ENCODE results near the gene ZBTB16.

ZBTB16 gene

DNA sequence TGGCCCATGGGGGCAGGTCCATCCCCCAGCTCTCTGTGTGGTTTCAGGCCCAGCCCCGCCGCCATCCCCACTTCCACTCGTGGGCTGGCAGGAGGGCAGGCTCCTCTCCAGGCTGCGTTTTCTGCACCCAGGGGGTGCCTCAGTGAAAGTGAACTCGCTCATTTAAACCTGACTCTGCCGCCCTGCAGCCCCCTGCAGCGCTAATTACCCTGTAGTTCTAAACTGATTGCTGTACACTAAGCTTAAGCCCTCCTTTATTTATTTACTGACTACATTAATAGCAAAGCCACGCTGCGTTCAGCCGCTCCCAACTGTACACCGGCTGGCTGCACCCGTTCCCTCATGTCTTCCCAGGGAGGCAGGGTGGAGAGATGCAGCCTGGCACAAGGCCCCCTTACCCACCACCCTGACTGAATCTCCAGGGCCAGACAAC, 200.1 kb downstream of the ZBTB16 start (continued):
- TF ChIP-seq ZNF148 (tag by site-specific recombination; IDR thresholded peaks at IDR 0.05; ENCODE audit: borderline replicate concordance) (no peak), ZNF366 (tag by site-specific recombination; conservative IDR thresholded peaks at IDR 0.05) (no peak), ZSCAN16 (tag by site-specific recombination; IDR thresholded peaks at IDR 0.05) (no peak), ZSCAN23 (tag by site-specific recombination; IDR thresholded peaks at IDR 0.05) (no peak), ZNF610 (tag by site-specific recombination; IDR thresholded peaks at IDR 0.05; ENCODE audit: borderline replicate concordance) (peak; percentile 87; the same call in 1 of the 2 replicates), ZNF707 (tag by site-specific recombination; IDR thresholded peaks at IDR 0.05) (no peak), ZBTB7A (tag by site-specific recombination; IDR thresholded peaks at IDR 0.05; ENCODE audit: low read depth) (no peak), GFI1B (tag by site-specific recombination; IDR thresholded peaks at IDR 0.05) (peak; percentile 74), KLF16 (tag by site-specific recombination; IDR thresholded peaks at IDR 0.05) (no peak), ZNF433 (tag by site-specific recombination; IDR thresholded peaks at IDR 0.05; ENCODE audit: low read depth) (no peak), ZNF426 (tag by site-specific recombination; IDR thresholded peaks at IDR 0.05) (no peak), ZNF626 (tag by site-specific recombination; IDR thresholded peaks at IDR 0.05) (no peak), ZNF580 (tag by site-specific recombination; IDR thresholded peaks at IDR 0.05) (no peak), ZNF692 (tag by site-specific recombination; IDR thresholded peaks at IDR 0.05) (no peak), ZNF660 (tag by site-specific recombination; IDR thresholded peaks at IDR 0.05) (peak; percentile 65; the same call in 1 of the 2 replicates), ZBTB17 (tag by site-specific recombination; IDR thresholded peaks at IDR 0.05) (no peak), ZNF701 (tag by site-specific recombination; IDR thresholded peaks at IDR 0.05) (no peak), ZNF37A (tag by site-specific recombination; IDR thresholded peaks at IDR 0.05) (no peak), ZNF677 (tag by site-specific recombination; IDR thresholded peaks at IDR 0.05) (no peak), REPIN1 (tag by site-specific recombination; IDR thresholded peaks at IDR 0.05; ENCODE audit: low read depth) (no peak), ZNF530 (tag by site-specific recombination; IDR thresholded peaks at IDR 0.05; ENCODE audit: low read depth) (no peak), HOXC10 (CRISPR knock-in tag; IDR thresholded peaks at IDR 0.05) (no peak), SETDB1 (IDR thresholded peaks at IDR 0.05; ENCODE audit: insufficient read length, low read length) (no peak)
- TF ChIP-seq, protein P1, sequence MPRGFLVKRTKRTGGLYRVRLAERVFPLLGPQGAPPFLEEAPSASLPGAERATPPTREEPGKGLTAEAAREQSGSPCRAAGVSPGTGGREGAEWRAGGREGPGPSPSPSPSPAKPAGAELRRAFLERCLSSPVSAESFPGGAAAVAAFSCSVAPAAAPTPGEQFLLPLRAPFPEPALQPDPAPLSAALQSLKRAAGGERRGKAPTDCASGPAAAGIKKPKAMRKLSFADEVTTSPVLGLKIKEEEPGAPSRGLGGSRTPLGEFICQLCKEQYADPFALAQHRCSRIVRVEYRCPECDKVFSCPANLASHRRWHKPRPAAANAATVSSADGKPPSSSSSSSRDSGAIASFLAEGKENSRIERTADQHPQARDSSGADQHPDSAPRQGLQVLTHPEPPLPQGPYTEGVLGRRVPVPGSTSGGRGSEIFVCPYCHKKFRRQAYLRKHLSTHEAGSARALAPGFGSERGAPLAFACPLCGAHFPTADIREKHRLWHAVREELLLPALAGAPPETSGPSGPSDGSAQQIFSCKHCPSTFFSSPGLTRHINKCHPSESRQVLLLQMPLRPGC (tag by site-specific recombination; IDR thresholded peaks at IDR 0.05) = peak; percentile 62; the same call in 1 of the 2 replicates
- TF ChIP-seq, protein P2, sequence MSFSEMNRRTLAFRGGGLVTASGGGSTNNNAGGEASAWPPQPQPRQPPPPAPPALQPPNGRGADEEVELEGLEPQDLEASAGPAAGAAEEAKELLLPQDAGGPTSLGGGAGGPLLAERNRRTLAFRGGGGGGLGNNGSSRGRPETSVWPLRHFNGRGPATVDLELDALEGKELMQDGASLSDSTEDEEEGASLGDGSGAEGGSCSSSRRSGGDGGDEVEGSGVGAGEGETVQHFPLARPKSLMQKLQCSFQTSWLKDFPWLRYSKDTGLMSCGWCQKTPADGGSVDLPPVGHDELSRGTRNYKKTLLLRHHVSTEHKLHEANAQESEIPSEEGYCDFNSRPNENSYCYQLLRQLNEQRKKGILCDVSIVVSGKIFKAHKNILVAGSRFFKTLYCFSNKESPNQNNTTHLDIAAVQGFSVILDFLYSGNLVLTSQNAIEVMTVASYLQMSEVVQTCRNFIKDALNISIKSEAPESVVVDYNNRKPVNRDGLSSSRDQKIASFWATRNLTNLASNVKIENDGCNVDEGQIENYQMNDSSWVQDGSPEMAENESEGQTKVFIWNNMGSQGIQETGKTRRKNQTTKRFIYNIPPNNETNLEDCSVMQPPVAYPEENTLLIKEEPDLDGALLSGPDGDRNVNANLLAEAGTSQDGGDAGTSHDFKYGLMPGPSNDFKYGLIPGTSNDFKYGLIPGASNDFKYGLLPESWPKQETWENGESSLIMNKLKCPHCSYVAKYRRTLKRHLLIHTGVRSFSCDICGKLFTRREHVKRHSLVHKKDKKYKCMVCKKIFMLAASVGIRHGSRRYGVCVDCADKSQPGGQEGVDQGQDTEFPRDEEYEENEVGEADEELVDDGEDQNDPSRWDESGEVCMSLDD (tag by site-specific recombination; IDR thresholded peaks at IDR 0.05) = no peak
- TF ChIP-seq, protein P3, sequence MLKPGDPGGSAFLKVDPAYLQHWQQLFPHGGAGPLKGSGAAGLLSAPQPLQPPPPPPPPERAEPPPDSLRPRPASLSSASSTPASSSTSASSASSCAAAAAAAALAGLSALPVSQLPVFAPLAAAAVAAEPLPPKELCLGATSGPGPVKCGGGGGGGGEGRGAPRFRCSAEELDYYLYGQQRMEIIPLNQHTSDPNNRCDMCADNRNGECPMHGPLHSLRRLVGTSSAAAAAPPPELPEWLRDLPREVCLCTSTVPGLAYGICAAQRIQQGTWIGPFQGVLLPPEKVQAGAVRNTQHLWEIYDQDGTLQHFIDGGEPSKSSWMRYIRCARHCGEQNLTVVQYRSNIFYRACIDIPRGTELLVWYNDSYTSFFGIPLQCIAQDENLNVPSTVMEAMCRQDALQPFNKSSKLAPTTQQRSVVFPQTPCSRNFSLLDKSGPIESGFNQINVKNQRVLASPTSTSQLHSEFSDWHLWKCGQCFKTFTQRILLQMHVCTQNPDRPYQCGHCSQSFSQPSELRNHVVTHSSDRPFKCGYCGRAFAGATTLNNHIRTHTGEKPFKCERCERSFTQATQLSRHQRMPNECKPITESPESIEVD (tag by site-specific recombination; IDR thresholded peaks at IDR 0.05) = peak; percentile 68
- TF ChIP-seq, protein P4, sequence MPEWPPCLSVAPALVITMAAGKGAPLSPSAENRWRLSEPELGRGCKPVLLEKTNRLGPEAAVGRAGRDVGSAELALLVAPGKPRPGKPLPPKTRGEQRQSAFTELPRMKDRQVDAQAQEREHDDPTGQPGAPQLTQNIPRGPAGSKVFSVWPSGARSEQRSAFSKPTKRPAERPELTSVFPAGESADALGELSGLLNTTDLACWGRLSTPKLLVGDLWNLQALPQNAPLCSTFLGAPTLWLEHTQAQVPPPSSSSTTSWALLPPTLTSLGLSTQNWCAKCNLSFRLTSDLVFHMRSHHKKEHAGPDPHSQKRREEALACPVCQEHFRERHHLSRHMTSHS (tag by site-specific recombination; IDR thresholded peaks at IDR 0.05) = 0 out of 2 replicates have a peak, but pooled peaks have one; percentile 13

Measured in HEK293 (cell line).